HAP-1 (cell line): ENCODE data around the gene SEMA4C.

Source experiments
- DNase-seq, 2 experiments: peaks; one replicate each; pipeline ENCODE4 v3.0.0-alpha.2; 2016 to 2020; ENCODE audit warnings: low spot score in 2 of 2
- H3K27me3 ChIP-seq: fragments of 250-450 bp; sonication (Bioruptor Pico); 2 replicates; pipeline ENCODE4 v1.5.1; 2020; ENCODE audit warnings: low read depth, mild to moderate bottlenecking, moderate library complexity
- H3K36me3 ChIP-seq: fragments of 250-450 bp; sonication (Bioruptor Pico); replicated peaks from 2 replicates; pipeline ENCODE4 v1.5.1; 2020; ENCODE audit warnings: mild to moderate bottlenecking
- H3K4me1 ChIP-seq: fragments of 250-450 bp; sonication (Bioruptor Pico); 2 replicates; pipeline ENCODE4 v1.5.1; 2020; ENCODE audit warnings: mild to moderate bottlenecking
- H3K4me3 ChIP-seq: fragments of 250-450 bp; sonication (Bioruptor Pico); 2 replicates; pipeline ENCODE4 v1.5.1; 2020; ENCODE audit warnings: mild to moderate bottlenecking, moderate library complexity
- H3K9me3 ChIP-seq: fragments of 250-450 bp; sonication (Bioruptor Pico); 2 replicates; pipeline ENCODE4 v1.5.1; 2020; ENCODE audit warnings: mild to moderate bottlenecking, moderate library complexity
- in situ Hi-C: fragments of 300-500 bp; cut with MboI; formaldehyde crosslinking; loops from 3 replicates; pipeline ENCODE4 v1.14.3; 2020; ENCODE audit warnings: low sequenced_read_pairs, inconsistent platforms, mixed read lengths

Gene SEMA4C

GRCh38 chr2:96881349-96882195 is 11.7 kb upstream of the SEMA4C start:
- Histone ChIP-seq H3K36me3 (no peaks in the 10 kb centered on the region), H3K27me3 (no peaks in the 10 kb centered on the region), H3K9me3 (no peaks in the 10 kb centered on the region), H3K4me1 (peaks cover 17% of the 10 kb centered on the region), H3K4me3 (no peak overlapping the region)
- DNase-seq: peak; percentile 81 to 90
- in situ Hi-C loops: no loop called here

- no peak overlapping the region for H3K4me3 ChIP-seq
- H3K4me1 ChIP-seq: peaks cover 17% of the 10 kb centered on the region
- H3K9me3 ChIP-seq: no peaks in the 10 kb centered on the region
- H3K36me3 ChIP-seq: no peaks in the 10 kb centered on the region
- H3K27me3 ChIP-seq: no peaks in the 10 kb centered on the region
- no peak for DNase-seq
- in situ Hi-C loops: no loop called here
These were observed 11.0 kb upstream of the SEMA4C start for GRCh38 chr2:96880891-96881273.

DNA sequence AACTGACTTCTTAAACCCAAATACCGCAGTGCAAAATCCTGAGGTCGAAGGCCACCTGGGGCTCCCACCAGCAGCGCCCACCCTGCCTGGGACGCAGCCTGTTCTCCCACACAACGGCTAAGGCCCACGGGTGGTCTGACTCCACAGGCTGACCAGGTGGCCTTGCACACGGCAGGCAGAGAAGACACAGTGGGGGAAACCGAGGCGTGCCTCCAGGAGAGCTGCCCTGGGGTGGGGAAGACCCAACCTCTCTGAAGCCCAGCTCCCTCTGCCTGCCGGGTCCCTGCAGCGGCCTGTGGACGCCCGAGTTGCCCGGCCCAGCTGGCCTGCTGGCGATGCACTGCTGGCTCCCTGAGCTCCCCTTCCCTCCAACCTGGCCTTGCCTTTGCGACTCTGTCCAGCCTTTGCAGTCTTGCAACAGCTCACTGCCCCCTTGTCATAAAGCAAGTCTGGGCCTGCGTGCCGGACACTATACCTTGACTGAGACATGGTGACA is 9.7 kb upstream of the SEMA4C start:
- H3K36me3 ChIP-seq: no peaks in the 10 kb centered on the region
- H3K4me3 ChIP-seq: no peak overlapping the region
- in situ Hi-C loops: no loop called here
- no peaks in the 10 kb centered on the region for H3K27me3 ChIP-seq
- no peaks in the 10 kb centered on the region for H3K9me3 ChIP-seq
- H3K4me1 ChIP-seq: peaks cover 17% of the 10 kb centered on the region
- DNase-seq: no peak

- no peaks in the 10 kb centered on the region for H3K27me3 ChIP-seq
- peaks cover 17% of the 10 kb centered on the region for H3K4me1 ChIP-seq
- H3K9me3 ChIP-seq: no peaks in the 10 kb centered on the region
- no peak overlapping the region for H3K4me3 ChIP-seq
- H3K36me3 ChIP-seq: no peaks in the 10 kb centered on the region
- in situ Hi-C loops: no loop called here
- no peak for DNase-seq
These were observed 9.1 kb upstream of the SEMA4C start for GRCh38 chr2:96878796-96879544.

DNA sequence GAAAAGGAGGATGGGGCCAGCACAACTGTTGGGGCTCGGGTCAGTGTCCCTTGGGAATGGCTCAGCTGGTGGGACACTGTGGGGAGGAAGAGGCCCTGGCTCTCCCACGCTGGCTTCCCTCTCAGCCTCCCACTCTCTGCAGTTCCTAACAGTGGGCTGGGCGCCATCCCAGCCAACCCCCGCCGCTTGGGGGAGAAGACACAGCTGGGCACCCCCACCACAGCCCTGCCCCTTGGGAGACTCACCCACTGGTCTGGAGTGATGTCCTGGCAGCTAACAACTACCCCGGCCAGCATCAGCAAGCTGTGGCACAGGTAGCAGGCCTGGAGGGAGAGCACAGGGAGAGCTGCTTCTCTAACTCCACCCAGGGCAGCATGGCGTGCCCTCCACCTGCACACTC is 8.3 kb upstream of the SEMA4C start:
- H3K27me3 ChIP-seq: no peaks in the 10 kb centered on the region
- H3K36me3 ChIP-seq: no peaks in the 10 kb centered on the region
- DNase-seq: no peak
- no peaks in the 10 kb centered on the region for H3K9me3 ChIP-seq
- H3K4me1 ChIP-seq: peaks cover 17% of the 10 kb centered on the region
- H3K4me3 ChIP-seq: no peak overlapping the region
- in situ Hi-C loops: no loop called here

- no peak for DNase-seq
- Histone ChIP-seq H3K9me3 (no peaks in the 10 kb centered on the region), H3K4me1 (peaks cover 17% of the 10 kb centered on the region), H3K4me3 (no peak overlapping the region), H3K27me3 (no peaks in the 10 kb centered on the region), H3K36me3 (no peaks in the 10 kb centered on the region)
- in situ Hi-C loops: no loop called here
These were observed 7.8 kb upstream of the SEMA4C start for GRCh38 chr2:96877631-96878092.

DNA sequence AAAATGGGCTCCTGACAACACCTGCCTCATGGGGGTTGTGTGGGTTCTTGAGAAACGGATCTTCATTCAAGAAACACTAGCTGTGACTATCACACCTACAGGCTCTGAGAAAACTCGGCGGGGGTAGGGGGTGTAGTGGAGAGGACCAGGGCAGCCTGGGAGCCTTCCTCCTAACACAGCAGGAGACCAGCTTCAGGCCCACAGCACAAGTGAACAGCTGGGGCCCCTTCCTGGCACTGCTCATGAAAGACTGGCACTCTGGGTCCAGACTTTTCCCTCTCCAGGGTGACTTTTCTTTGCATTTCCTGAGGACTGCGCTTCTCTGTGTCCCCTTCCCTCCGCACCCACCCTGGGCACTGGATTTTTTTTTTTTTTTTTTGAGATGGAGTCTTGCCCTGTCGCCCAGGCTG is 7.2 kb upstream of the SEMA4C start:
- H3K4me1 ChIP-seq: peaks cover 13% of the 10 kb centered on the region
- H3K4me3 ChIP-seq: no peak overlapping the region
- in situ Hi-C loops: no loop called here
- H3K36me3 ChIP-seq: no peaks in the 10 kb centered on the region
- no peaks in the 10 kb centered on the region for H3K9me3 ChIP-seq
- DNase-seq: no peak
- H3K27me3 ChIP-seq: no peaks in the 10 kb centered on the region

GRCh38 chr2:96876269-96877041 is 6.6 kb upstream of the SEMA4C start:
- Histone ChIP-seq H3K4me3 (no peak overlapping the region), H3K4me1 (peaks cover 7% of the 10 kb centered on the region), H3K27me3 (no peaks in the 10 kb centered on the region), H3K36me3 (no peaks in the 10 kb centered on the region), H3K9me3 (no peaks in the 10 kb centered on the region)
- in situ Hi-C loops: no loop called here
- DNase-seq: no peak

- Histone ChIP-seq H3K4me3 (no peak overlapping the region), H3K27me3 (no peaks in the 10 kb centered on the region), H3K9me3 (no peaks in the 10 kb centered on the region), H3K36me3 (no peaks in the 10 kb centered on the region), H3K4me1 (peaks cover 6% of the 10 kb centered on the region)
- DNase-seq: peak in 1 of 2 experiments; percentile 38
- in situ Hi-C loops: no loop called here
These were observed 5.8 kb upstream of the SEMA4C start for GRCh38 chr2:96875498-96876268.

- Histone ChIP-seq H3K4me1 (peaks cover 10% of the 10 kb centered on the region), H3K4me3 (no peak overlapping the region), H3K9me3 (no peaks in the 10 kb centered on the region), H3K36me3 (no peaks in the 10 kb centered on the region), H3K27me3 (no peaks in the 10 kb centered on the region)
- no peak for DNase-seq
- in situ Hi-C loops: loop anchor here (25.0 kb wide), 1 partner anchor 238 kb away; the partner anchor contains the start of gene ANKRD36
These were observed 4.4 kb upstream of the SEMA4C start for GRCh38 chr2:96874198-96874831.

DNA sequence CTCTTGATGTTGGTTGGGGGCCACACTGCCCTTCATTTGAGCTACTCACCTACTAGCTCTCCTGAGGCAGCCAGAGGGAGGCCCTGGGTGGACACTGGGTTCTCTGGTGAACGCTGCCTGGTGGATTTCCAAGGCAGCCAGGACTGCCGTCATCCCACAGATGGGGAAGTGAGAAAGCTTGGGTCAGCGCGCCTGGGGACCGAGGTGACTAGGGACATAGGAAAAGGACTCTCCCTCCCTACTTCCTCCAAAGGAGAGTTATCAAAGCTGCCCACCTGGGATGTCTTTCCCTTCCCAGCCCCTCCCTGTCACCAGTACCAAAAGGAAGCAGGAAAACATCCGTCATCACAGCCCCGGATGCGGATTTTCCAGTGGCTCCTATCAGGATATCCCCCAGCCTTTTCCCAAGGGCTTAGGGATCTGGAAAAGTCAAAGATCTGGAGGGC is 3.8 kb upstream of the SEMA4C start:
- no peak overlapping the region for H3K4me3 ChIP-seq
- H3K27me3 ChIP-seq: no peaks in the 10 kb centered on the region
- H3K9me3 ChIP-seq: no peaks in the 10 kb centered on the region
- peaks cover 10% of the 10 kb centered on the region for H3K4me1 ChIP-seq
- in situ Hi-C loops: loop anchor here (25.0 kb wide), 1 partner anchor 239 kb away; the partner anchor contains the start of gene ANKRD36
- H3K36me3 ChIP-seq: no peaks in the 10 kb centered on the region
- no peak for DNase-seq

- H3K4me1 ChIP-seq: peaks cover 10% of the 10 kb centered on the region
- no peaks in the 10 kb centered on the region; the same call in 1 of the 2 replicates for H3K36me3 ChIP-seq
- H3K4me3 ChIP-seq: no peak overlapping the region
- in situ Hi-C loops: loop anchor here (25.0 kb wide), 1 partner anchor 240 kb away; the partner anchor contains the start of gene ANKRD36
- DNase-seq: no peak
- no peaks in the 10 kb centered on the region for H3K9me3 ChIP-seq
- H3K27me3 ChIP-seq: no peaks in the 10 kb centered on the region
These were observed 2.9 kb upstream of the SEMA4C start for GRCh38 chr2:96872591-96873349.
